B cell (primary cell): ENCODE results near the gene ADRA1B.

Experiments
- CTCF ChIP-seq: fragments of 200-600 bp; IDR thresholded peaks from one replicate; pipeline ENCODE4 v1.8.0; 2022; ENCODE audit warnings: antibody characterized with exemption, mild to moderate bottlenecking
- EZH2 ChIP-seq: IDR thresholded peaks from 2 replicates; pipeline ENCODE4 v1.6.1; 2012; ENCODE audit warnings: borderline replicate concordance, low read depth, mild to moderate bottlenecking, moderate library complexity, low read length; ENCODE audit not compliant: insufficient read depth, poor library complexity, severe bottlenecking

GRCh38 chr5:159904874-159905273 lies 11.4 kb upstream of the ADRA1B start:
- TF ChIP-seq CTCF, result no peak
- no peak for TF ChIP-seq EZH2
